Prostate gland (tissue), 2 donors: ENCODE results near the gene RBM20.

Source experiments
- POLR2A ChIP-seq: fragments of 450-650 bp; IDR thresholded peaks from one replicate; pipeline ENCODE4 v1.6.1; 2016; ENCODE audit warnings: antibody characterized with exemption, mild to moderate bottlenecking
- TF ChIP-seq, protein P1 (sequence below), 4 experiments: fragments of 200-600 bp in 2 of 4; fragments of 450-650 bp in 2 of 4; sonication (generic) in 2 of 4; IDR thresholded peaks; 1 replicate in 3 of 4; 2 replicates in 1 of 4; pipeline ENCODE4 v1.5.1; 2016 to 2019; ENCODE audit warnings: antibody characterized with exemption in 4 of 4, mild to moderate bottlenecking in 2 of 4, moderate library complexity in 2 of 4

DNA sequence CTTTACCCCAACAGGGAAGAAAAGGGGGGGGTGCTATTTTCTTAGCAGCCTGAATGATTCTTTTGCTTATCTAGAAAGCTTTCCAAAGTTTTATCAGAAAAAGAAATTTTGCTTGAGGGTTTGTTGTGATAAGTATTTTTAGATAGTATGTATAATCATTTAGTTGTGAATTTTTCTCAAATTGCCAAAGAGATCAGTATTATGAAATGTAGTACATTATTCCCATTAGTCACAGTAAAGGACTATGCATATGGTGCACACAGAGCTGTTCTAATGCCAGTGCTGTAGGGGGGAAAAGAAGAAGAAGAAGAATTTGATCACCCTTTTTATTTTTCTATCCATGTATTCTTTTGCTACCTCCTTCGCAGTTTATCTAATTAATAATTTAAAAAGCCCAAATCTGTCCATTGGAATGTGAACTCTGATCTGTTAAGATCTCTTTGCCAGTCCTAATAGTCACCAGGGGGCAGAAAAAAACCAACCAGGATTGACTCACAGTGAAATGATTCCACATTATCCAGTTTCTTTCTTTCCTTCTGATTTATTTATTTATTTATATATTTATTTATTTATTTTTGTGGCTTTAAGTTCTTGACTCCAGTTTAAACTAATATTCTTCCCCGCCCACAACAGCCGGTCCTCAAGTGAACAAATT lies 4.7 kb downstream of the RBM20 start:
- TF ChIP-seq POLR2A, result no peak
- TF ChIP-seq, protein P1, sequence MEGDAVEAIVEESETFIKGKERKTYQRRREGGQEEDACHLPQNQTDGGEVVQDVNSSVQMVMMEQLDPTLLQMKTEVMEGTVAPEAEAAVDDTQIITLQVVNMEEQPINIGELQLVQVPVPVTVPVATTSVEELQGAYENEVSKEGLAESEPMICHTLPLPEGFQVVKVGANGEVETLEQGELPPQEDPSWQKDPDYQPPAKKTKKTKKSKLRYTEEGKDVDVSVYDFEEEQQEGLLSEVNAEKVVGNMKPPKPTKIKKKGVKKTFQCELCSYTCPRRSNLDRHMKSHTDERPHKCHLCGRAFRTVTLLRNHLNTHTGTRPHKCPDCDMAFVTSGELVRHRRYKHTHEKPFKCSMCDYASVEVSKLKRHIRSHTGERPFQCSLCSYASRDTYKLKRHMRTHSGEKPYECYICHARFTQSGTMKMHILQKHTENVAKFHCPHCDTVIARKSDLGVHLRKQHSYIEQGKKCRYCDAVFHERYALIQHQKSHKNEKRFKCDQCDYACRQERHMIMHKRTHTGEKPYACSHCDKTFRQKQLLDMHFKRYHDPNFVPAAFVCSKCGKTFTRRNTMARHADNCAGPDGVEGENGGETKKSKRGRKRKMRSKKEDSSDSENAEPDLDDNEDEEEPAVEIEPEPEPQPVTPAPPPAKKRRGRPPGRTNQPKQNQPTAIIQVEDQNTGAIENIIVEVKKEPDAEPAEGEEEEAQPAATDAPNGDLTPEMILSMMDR (IDR thresholded peaks at IDR 0.05), result no peak
